Superior temporal gyrus (tissue), 1 donor: Measurements from ENCODE around the gene FCGBP.

ENCODE experiments used
- DNase-seq: peaks from one replicate; pipeline ENCODE4 v3.0.0-alpha.2; 2016; ENCODE audit errors: extremely low spot score

Gene FCGBP

DNA sequence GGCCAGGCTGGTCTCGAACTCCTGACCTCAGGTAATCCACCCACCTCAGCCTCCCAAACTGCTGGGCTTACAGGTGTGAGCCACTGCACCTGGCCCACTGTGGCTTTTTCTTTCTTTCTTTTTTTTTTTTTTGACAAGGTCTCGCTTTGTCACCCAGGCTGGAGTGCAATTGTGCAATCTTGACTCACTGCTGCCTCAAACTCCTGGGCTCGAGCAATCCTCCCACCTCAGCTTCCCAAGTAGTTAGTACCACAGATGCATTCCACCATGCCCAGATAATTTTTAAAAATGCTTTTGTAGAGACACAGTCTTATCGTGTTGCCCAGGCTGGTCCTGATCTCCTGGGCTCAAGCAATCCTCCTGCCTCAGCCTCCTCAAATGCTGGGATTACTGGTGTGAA lies 12.1 kb upstream of the FCGBP start:
- DNase-seq = no peak

DNA sequence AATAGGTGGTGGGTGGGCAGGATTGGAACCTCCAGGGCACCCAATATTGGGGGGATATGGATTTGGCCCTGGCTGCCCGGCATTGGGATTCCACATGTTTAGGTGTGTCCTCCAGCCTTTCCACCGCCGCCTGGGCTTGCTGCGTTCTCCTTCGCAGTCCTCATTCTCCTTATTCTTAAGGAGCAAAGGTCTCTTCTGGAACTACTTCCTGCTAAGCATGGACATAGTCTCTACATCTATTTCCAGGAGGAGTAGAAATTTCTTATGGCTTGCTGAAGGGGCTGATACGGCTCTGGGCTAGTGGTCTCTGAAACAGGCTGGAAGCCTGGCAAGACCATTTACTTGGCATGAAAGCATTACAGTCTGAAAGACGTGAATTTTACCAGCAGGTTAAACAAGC lies 9.2 kb upstream of the FCGBP start:
- no peak for DNase-seq

DNA sequence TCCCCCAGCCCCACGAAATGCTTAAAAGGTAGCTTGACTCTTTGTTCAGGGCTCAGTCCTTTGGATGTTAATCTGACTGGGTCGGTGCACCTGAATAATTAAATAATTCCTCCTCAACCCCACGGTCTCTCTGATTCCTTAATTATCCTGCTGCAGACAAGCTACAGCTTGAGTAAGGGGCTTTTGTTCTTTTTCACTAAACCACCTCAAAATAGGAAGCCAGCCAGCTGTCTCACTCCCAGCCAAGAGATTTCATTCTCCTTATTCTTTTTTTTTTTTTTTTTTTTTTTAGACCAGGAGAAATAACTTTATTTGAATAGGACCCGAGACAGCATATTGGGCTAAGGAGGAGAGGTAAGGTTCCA lies 7.9 kb upstream of the FCGBP start:
- no peak for DNase-seq

DNA sequence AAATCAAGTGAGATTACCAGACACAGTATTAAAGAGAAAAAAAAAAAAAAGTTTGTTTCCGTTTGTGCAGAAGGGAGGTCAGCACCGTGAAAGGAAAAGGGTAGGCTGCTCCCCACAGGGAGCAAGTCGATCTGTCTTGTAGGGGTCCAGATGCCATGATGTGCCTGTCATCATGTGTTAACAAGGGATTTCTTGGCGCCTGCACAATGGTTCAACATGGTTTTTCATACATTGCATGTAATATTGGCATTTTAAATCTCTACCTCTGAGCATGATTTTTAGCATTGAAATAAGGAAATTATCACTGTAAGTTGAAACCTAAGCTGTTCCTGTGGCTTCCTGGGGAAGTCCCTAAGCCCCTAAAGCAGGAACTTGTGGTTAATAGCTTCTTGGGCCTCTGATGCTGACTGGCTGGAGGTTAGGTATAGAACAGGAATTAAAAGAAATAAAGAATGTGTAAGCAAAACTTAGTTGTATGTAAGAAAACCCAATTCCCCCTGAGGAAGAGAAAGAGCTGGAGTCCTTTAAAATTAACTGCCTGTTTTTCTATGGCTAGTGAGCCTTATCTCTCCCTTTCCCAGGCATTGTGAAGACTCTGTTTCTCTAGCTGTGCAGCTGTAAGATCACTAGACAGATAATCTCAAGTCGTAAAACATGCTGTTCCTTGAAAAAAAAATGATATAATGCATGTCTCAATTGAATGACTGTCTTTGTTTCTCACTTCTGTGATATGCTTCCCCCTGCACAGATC lies 7.4 kb upstream of the FCGBP start:
- no peak for DNase-seq

DNA sequence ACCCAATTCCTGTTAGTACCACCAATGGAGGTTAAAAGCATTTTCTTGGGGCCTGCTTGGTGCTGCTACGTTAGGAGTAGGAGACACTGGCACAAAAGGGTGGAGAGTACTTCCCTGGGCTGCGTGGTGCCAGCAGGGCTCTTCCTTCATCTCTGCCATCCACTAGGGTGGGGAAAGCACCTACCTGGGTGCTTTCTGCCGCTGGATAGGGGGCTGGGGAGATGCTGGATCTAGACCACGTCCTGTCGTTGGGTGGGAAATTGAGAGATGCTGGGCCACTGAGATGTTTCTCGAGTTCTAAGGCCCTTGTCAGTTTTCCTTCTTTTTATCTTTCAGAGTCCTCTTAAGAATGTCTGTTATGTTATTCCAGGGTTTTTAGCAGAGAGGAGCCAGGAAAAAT lies 6.7 kb upstream of the FCGBP start:
- DNase-seq = no peak

DNA sequence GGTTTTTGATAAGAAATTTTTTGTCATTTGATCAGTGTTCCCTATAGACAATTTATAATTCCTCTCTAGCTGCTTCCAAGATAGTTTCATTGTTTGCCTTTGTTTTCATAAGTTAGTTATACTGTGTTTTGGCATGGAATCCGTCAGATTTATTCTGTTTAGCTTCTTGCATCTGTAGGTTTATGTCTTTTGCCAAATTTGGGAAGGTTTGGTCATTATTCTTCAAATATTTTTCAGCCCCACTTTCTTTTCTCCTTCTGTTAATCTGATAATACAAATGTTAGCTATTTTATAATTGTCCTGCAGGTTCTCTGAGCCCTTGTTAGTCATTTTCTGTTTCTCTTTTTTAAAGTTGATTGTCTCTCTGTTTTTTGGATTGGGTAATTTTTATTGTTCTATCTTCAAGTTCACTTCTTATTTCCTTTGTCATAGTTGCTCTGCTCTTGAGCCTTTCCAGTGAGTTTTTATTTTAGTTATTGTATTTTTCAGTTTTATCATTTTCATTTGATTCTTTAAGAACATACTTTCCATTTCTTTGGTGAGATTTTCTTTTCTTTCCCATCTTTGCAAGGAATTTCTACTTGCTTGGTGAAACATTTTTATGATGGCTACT lies 5.9 kb upstream of the FCGBP start:
- no peak for DNase-seq

DNA sequence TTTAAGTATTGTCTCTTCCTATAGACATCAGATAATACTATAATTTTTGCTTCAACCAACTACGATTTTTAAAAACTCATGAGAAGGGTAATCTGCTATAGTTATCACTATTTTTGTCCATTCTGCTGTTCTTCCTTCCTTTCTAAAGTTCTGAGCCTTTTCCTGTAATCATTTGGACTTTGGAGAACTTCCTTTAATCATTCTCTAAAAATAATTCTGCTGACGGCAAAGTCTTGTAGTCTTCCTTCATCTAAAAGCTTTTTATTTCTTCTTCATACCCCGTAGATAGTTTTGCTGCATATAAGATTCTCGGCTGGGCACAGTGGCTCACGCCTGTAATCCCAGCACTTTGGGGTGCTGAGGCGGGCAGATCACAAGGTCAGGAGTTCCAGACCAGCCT lies 5.1 kb upstream of the FCGBP start:
- DNase-seq = no peak

DNA sequence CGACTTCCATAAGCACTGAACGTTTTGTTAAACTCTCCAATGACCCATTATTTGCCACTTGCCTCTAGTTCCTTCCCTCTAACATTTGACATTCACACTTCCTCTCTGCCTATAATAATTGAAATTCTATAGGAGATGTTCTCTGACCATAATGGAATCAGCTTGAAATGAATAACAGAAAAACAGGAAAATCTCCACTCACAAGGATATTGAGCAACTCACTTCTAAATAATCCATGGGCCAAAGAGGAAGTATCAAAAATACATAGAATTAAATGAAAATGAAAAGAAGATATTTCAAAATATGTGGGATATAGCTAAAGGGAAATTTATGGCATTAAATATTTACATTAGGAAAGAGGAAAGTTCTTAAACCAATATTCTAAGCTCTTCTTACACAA lies 3.4 kb upstream of the FCGBP start:
- no peak for DNase-seq

DNA sequence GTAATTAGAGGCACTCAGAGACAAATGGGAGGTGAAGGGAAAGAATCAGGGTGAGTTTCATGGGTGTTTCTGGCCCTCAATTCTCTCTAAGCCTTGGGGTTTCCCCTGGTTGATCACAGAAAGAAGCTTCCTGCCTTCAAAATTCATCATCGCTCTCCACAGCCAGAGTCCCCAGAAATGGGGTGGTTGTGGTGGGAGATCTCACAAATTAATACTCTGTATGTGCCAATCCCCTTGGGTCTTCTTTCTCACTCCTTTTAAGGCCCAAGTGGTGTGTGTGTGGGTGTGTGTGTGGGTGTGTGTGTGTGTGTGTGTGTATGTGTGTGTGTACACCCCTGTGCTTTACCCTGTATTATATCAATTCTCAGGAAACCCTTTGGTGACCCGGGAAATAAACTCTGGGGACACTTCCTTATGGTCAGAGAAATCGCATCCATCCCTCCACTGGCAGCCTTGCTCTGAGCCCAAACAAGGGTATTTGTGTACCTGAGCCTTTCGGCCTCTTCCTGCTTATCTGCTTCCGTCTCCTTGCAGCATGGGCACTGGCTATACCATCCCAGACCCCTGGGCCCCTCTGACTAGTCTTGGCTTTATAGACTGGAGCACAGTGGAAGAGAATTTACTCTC lies 2.8 kb upstream of the FCGBP start:
- no peak for DNase-seq

DNA sequence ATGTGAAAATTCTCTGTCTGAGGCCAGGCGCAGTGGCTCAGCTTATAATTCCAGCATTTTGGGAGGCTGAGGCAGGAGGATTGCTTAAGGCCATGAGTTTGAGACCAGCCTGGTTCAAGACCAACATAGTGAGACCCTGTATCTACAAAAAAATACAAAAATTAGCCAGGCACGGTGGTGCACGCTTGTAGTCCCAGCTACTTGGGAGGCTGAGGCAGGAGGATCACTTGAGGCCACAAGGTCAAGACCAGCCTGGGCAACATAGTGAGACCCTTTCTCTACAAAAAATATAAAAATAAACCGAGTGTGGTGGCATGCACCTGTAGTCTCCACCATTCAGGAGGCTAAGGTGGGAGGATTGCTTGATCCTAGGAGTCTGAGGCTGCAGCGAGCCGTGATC lies 2.2 kb upstream of the FCGBP start:
- DNase-seq = no peak

DNA sequence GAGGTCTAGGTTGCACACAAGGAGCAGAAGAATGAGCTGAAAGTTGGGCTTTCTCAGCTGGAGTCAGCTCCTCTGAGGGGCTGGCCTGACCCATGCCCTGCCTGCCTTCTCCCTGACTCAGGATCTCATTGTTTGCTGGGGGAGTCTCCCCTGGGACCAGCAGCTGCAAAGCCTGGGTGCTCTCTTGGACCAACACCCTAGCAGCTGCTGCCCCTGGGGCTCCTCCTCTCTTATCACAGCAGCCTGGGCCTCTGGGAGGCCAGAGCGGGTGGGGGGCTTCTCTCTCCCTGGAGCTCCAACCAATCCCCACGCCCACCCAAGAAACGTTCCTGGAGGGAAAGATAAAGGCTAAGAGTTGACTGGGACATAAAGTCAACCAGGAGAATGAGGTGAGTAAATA lies 1.6 kb upstream of the FCGBP start:
- no peak for DNase-seq

DNA sequence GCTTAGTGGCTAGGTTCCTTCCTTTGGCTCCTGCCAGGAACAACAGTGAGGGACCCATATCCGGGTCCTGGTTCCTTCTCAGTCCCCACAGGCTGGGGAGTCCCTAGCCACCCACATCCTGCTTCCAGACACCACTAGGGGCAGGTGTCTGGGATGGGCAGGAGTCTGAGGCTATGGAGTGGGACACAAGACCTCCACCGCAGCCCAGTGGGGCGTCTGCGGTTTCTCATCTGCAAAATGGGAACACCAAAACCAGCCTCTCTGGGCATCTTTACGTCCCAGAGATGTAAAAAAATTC lies 879 bp upstream of the FCGBP start:
- no peak for DNase-seq

DNA sequence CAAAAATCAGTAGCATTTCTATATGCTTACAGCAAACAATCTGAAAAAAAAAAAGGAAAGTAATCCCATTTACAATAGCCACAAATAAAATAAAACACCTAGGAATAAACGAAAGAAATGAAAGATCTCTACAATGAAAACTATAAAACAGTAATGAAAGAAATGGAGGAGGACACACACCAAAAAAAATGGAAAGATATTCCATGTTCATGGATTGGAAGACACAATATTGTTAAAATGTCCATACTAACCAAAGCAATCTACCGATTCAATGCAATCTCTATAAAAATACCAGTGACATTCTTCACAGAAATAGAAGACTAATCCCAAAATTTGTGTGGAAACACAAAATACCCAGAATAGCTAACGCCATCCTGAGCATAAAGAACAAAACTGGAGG lies 4.7 kb downstream of the FCGBP start:
- no peak for DNase-seq

DNA sequence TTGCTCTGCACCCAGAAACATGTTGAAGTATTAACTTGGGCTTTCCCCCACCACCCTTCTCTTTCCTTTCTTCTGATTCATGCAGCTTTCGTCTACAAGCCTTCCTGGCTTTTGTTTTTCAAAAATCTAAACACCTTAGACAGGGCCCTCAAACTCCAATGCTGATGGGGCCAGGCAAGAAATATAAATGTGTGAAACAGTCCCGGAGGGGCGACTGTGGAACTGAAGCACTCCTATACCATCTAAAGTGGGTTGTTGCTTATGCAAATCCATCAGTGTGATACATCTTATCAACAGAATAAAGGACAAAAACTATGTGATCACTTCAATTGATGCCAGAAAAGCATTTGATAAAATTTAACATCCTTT lies 6.1 kb downstream of the FCGBP start:
- no peak for DNase-seq

DNA sequence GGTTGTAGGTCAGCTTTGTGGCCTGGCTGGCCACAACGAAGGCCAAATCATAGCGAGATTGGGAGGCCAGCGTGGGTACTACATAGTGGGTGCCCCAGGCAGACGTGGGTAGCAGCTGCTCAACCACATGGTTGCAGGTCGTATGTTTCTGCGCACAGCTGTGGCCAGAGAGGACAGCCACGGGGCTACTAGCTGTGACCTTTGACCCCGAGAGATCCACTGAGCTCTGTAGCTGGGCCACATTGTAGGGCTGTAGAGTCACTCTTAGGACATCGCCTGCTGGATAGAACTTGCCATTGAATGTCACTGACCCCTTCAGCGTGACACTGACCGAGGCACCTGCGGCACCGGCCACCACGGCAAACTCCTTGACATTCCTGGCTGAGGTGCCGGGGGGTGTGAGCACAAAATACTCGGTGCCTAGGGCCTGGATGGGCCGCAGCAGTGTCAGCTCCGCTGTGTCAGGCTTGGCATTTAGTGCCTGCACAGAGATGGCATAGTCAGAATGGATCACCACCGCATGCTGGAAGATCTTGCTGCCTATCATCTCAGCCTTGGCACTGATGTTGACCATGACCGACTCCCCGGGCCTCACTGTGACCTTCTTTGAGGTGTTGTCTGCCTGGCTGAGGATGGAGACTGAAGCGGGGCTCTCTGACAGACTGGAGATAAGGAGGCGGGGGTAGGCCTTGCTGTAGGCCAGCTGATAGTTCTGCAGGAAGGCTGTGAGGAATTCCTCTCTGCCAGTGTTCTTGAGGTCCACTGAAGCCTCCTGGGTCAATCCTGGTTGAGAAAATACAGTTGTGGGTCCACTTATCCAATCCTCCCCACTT lies 6.7 kb downstream of the FCGBP start:
- no peak for DNase-seq

DNA sequence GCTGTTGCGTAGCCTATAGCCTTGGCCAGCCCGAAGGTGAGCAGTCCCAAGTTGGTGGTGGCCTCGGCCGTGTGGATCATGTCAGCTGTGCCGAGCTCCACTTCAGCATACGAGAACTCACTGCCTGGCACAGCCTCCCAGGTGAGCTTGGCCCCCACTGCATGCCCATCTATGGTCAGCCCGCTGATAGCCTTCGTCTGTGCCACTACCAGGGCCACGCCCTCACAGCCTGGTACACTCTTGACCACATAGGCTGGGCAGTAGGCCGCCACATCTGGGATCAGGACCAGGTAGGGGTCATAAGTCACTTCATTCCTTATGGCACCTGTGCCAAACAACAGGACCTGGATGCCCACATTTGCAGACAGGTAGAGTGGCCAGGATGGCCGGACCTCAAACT lies 7.4 kb downstream of the FCGBP start:
- no peak for DNase-seq

DNA sequence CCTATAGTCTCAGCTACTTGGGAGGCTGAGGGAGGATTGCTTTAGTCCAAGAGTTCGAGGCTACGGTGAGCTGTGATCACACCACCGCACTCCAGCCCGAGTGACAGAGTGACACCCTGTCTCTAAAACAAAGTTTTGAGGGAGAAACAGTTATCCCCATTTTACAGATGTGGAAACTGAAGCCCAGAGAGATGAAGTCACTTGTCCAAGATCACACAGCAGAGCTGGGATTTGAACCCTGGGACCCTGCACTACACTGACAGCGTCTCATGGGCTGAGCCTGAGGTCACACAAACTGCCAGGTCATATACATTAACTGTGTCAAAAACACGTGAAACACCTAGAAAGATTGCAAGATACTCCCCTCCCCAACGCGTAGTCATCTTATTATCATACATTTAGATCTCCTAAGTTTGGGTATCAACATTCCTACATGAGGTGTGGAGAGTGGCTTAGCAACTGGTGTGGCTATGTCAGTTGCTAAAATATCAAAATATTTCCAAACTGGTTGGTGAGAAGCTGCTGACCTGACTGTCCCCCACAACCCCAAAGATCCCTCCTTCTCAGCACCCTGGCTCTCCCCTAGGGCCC lies 8.2 kb downstream of the FCGBP start:
- no peak for DNase-seq

DNA sequence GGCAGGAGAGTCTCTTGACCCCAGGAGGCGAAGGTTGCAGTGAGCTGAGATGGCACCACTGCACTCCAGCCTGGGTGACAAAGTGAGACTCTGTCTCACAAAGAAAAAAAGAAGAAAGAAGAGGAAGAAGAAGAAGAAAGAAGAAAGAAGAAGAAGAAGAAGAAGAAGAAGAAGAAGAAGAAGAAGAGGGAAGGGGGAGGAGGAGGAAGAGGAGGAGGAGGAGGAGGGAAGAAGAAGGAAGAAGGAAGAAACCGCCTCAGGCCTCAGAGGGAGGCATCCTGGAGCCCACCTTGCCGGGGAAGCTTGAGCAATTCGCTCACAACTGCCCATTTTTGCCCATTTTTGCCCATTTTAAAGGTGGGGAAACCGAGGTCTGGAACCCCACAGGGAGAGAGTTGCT lies 9.5 kb downstream of the FCGBP start:
- DNase-seq = no peak

DNA sequence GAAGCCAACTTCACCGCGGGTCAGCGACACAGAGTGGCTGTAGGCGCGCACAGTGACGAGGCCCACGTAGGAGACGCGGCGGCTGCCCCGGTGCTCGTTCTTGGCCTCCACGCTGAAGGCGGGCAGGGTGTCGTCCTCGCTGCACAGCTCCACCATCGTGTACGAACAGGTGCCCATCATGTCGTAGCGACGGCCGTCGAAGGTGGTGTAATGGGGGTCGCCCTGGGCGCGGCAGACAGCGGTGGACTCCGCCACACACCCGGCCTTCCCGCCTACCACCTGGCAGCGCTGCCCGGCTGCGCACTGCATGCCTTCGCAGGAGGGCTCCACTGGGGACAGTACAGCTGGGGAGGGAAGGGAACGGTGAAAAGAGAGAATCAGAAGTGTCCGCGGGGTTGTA lies 10.0 kb downstream of the FCGBP start:
- no peak for DNase-seq

DNA sequence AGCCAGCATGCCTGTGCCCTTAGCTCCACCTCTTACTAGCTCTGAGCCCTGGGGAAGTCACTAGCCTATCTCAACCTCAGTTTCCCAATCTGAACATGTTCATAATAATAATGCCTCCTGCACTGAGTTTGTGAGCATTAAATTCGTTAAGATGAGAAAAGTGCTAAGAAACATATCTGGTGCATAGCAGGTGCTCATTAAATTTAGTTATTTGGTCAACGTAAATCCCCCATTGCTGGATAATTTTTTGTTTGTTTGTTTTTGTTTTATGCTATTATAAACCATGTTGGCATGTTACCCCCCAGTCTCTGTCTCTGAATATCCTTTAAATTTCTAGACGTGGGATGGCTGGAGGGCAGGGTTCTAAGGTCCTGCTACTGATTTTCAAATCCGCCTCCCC lies 10.6 kb downstream of the FCGBP start:
- DNase-seq = no peak

DNA sequence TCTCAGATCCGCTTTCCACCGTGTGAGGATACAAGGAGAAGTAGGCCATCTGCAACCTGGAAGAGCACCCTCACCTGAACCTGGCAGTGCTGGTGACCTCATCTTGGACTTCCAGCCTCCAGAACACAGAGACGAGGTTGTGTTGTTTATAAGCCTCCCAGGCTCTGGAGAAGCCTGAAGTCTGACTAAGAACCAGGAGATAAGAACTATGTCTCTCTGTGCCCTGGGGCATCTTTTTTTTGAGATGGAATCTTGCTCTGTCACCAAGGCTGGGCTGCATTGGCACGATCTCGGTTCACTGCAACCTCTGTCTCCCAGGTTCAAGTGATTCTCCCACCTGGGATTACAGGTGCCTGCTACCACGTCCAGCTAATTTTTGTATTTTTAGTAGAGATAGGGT lies 14.5 kb downstream of the FCGBP start:
- no peak for DNase-seq

DNA sequence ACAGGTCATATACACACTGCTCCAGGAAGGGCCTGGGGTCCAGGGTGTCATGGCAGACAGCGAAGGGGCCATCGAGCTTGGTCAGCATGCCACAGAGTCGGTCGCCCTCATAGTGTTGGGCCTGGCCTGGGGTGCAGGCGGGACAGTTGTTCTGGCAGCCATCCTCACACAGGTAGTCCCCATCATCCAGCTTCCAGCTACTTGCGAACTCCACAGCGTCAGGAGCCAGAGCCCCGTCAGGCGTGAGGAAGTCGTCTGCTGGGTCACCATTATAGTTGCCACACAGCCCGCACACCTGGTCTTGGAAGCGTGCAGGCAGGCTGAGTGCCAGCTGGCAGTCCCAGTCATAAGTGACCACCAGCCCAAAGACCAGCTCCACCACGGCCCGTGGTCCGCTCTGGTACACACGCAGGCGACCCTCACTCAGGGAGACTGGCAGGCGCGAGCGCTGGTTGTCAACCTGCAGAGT lies 16.2 kb downstream of the FCGBP start:
- no peak for DNase-seq
